ENCODE measurements around the gene PRICKLE1.

- TF ChIP-seq CTCF (conservative IDR thresholded peaks at IDR 0.05; ENCODE audit: low read length) (no peak), EZH2phosphoT487 (IDR thresholded peaks at IDR 0.05; ENCODE audit: borderline replicate concordance, low read depth, low read length) (no peak)
Measured at GRCh38 chr12:42631513-42631912, 42.0 kb upstream of the PRICKLE1 start.
